ENCODE measurements around the gene DSE. TPM values are rescaled to one million over a fixed set of nuclear protein-coding genes. Genes with fewer than 3 reads are reported as not detected.

DSE gene
- total RNA-seq, 1 donor: 50.7 TPM

DNA sequence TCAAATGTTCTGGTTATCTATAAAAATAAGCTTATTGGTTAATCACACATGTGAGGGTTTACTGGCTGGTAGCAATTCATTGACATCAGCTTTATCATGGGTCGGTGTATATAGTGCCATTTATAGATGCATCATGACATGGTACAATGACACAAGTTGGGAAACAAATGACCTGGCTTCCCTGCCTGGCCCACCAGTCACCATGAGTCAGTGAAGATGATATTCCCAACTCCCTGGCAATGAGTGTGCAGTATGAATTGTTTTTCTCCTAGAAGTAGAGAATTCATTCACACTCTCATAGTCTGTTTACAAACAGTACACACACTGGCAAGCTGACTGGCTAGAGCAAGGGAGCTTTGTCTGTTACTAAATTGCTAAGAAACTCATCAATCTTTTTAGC is 53.3 kb downstream of the DSE start:
- H3K4me3 ChIP-seq (ENCODE audit: low read depth, low read length): no peak overlapping the region
- DNase-seq (ENCODE audit: low read depth): peak; percentile 37
- TF ChIP-seq, protein P1, sequence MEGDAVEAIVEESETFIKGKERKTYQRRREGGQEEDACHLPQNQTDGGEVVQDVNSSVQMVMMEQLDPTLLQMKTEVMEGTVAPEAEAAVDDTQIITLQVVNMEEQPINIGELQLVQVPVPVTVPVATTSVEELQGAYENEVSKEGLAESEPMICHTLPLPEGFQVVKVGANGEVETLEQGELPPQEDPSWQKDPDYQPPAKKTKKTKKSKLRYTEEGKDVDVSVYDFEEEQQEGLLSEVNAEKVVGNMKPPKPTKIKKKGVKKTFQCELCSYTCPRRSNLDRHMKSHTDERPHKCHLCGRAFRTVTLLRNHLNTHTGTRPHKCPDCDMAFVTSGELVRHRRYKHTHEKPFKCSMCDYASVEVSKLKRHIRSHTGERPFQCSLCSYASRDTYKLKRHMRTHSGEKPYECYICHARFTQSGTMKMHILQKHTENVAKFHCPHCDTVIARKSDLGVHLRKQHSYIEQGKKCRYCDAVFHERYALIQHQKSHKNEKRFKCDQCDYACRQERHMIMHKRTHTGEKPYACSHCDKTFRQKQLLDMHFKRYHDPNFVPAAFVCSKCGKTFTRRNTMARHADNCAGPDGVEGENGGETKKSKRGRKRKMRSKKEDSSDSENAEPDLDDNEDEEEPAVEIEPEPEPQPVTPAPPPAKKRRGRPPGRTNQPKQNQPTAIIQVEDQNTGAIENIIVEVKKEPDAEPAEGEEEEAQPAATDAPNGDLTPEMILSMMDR (IDR thresholded peaks at IDR 0.05; ENCODE audit: insufficient read depth, low read length): no peak

DNA sequence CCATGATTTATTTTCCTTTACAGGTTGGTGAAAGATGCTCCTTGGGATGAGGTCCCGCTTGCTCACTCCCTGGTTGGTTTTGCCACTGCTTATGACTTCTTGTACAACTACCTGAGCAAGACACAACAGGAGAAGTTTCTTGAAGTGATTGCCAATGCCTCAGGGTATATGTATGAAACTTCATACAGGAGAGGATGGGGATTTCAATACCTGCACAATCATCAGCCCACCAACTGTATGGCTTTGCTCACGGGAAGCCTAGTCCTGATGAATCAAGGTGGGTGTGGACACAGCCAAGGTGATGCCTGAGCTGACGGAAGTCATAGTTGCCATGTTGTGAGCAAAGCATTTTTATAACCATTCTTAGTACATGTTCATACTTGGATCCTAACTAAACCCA is 55.8 kb downstream of the DSE start:
- DNase-seq (ENCODE audit: low read depth): no peak
- H3K4me3 ChIP-seq (ENCODE audit: low read depth, low read length): no peak overlapping the region
- TF ChIP-seq, protein P1 (IDR thresholded peaks at IDR 0.05; ENCODE audit: insufficient read depth, low read length): no peak

DNA sequence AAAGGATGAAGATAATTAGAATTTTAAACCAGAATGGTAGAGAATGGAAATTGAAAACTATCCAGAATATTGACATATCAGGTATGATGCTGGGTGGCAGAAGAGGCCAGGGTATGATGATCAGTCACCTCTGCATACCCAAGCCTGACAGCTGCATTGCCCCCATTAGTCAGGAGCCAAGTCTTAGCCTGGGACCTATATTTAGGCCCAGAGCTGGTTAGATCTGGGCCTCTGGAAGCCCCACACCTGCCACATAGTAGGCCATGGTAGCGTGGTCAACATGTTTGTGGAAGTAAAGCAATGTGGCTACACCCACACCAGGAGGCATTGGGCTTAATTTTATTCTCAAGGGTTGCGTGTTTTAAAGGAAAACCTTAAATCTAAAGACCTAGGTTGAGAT is 58.4 kb downstream of the DSE start:
- DNase-seq (ENCODE audit: low read depth): no peak
- TF ChIP-seq, protein P1 (IDR thresholded peaks at IDR 0.05; ENCODE audit: insufficient read depth, low read length): no peak
- H3K4me3 ChIP-seq (ENCODE audit: low read depth, low read length): no peak overlapping the region

DNA sequence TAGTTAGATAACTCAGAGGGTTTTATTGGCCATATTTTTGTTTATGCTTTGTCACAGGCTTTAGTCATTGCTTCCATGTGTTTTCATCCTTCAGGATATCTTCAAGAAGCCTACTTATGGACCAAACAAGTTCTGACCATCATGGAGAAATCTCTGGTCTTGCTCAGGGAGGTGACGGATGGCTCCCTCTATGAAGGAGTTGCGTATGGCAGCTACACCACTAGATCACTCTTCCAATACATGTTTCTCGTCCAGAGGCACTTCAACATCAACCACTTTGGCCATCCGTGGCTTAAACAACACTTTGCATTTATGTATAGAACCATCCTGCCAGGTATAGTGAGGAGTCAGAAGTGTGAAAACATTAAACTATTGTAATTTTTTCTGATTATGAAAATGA is 60.1 kb downstream of the DSE start:
- TF ChIP-seq, protein P1 (IDR thresholded peaks at IDR 0.05; ENCODE audit: insufficient read depth, low read length): no peak
- H3K4me3 ChIP-seq (ENCODE audit: low read depth, low read length): no peak overlapping the region
- DNase-seq (ENCODE audit: low read depth): no peak

DNA sequence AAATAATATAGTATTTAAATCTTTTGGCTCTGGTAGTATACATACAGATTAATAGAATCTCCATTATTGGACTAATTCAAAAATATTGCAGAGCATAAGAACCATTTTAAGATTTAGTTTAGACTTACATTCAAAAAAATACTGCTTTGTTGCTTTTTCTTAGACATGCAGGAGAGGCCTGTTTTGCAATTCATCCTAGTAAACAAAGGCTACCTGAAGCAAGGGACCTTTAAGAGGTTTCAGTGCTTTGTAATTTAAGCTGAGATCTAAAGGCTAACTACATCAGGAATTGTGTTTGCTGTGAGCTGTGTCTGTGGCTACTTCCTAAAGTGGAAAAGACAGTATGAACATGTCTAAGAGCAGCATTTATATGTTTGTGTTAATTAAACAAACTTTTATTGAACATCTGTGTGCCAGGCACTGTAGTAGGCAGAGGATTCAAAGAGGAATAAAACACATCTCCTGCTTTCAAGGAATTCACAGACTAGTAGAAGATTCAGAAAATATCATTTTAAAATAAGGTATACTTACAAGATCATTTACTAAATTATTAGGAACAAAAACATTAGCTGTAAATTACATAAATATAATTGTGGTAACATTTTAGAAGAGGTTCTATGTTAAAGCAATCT is 61.3 kb downstream of the DSE start:
- no peak overlapping the region for H3K4me3 ChIP-seq (ENCODE audit: low read depth, low read length)
- TF ChIP-seq, protein P1 (IDR thresholded peaks at IDR 0.05; ENCODE audit: insufficient read depth, low read length): no peak
- no peak for DNase-seq (ENCODE audit: low read depth)

DNA sequence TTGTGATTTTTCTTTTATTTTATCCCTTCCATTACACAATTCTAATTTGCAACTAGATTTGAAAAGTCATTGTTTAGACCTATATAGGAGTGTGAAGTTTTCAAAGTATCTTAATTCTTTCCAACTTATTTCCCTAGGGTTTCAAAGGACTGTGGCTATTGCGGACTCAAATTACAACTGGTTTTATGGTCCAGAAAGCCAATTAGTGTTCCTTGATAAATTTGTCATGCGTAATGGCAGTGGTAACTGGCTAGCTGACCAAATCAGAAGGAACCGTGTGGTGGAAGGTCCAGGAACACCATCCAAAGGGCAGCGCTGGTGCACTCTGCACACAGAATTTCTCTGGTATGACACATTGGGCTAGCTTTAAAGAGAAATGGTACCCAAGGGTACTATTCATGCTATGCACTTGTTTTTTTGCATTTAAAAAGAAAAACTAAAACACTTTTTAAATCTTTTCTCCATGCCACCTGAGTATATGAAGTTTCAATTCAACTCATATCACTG is 62.5 kb downstream of the DSE start:
- no peak overlapping the region for H3K4me3 ChIP-seq (ENCODE audit: low read depth, low read length)
- TF ChIP-seq, protein P1 (IDR thresholded peaks at IDR 0.05; ENCODE audit: insufficient read depth, low read length): no peak
- DNase-seq (ENCODE audit: low read depth): no peak

Data from fibroblast of the aortic adventitia (primary cell).